Muscle of arm (tissue), 14 donors: ENCODE results near the gene PARL. TPM values are rescaled to one million over a fixed set of nuclear protein-coding genes. Genes with fewer than 3 reads are reported as not detected.

Source experiments
- DNase-seq: peaks from one replicate; pipeline ENCODE4 v3.0.0-alpha.2; 2013
- long read RNA-seq, 11 donors: transcript quantifications; one replicate each; lab custom pipeline, GENCODE V29; 2026
- polyA plus RNA-seq, 12 donors: library from polyadenylated mRNA; unstranded; fragments of 120-200 nt; gene quantifications; one replicate each; pipeline ENCODE4 v1.2.1, GENCODE V29; 2013; ENCODE audit not compliant: insufficient read length in 12 of 12

The PARL gene, protein sequence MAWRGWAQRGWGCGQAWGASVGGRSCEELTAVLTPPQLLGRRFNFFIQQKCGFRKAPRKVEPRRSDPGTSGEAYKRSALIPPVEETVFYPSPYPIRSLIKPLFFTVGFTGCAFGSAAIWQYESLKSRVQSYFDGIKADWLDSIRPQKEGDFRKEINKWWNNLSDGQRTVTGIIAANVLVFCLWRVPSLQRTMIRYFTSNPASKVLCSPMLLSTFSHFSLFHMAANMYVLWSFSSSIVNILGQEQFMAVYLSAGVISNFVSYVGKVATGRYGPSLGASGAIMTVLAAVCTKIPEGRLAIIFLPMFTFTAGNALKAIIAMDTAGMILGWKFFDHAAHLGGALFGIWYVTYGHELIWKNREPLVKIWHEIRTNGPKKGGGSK
- 10 to 100 TPM in 11 of 12 donors, not detected in 1; 29.4 to 72.3 (median 31.5) TPM for polyA plus RNA-seq
- long read RNA-seq, donor 1, transcript PARL-202 (10 exons, 1,414 nt) = major isoform, 8 of 21 reads
- long read RNA-seq, donor 1, partial matches to known transcripts = 8 of 21 reads
- long read RNA-seq, donor 1, other reads (novel, unspliced or antisense) = 0 of 21 reads
- long read RNA-seq, donor 2, transcript PARL-202 (10 exons, 1,414 nt) = major isoform, 23 of 30 reads
- long read RNA-seq, donor 2, partial matches to known transcripts = 0 of 30 reads
- long read RNA-seq, donor 2, other reads (novel, unspliced or antisense) = 0 of 30 reads
- long read RNA-seq, donor 3, transcript PARL-202 (10 exons, 1,414 nt) = major isoform, 10 of 14 reads
- long read RNA-seq, donor 3, partial matches to known transcripts = 0 of 14 reads
- long read RNA-seq, donor 3, other reads (novel, unspliced or antisense) = 0 of 14 reads
- long read RNA-seq, donor 4, transcript PARL-202 (10 exons, 1,414 nt) = major isoform, 5 of 5 reads
- long read RNA-seq, donor 4, partial matches to known transcripts = 0 of 5 reads
- long read RNA-seq, donor 4, other reads (novel, unspliced or antisense) = 0 of 5 reads
- long read RNA-seq, donor 5, transcript PARL-202 (10 exons, 1,414 nt) = major isoform, 17 of 24 reads
- long read RNA-seq, donor 5, transcript PARL-201 (9 exons, 1,240 nt) = minor isoform, 7 of 24 reads
- long read RNA-seq, donor 5, partial matches to known transcripts = 0 of 24 reads
- long read RNA-seq, donor 5, other reads (novel, unspliced or antisense) = 0 of 24 reads
- long read RNA-seq, donor 6, transcript PARL-202 (10 exons, 1,414 nt) = major isoform, 10 of 12 reads
- long read RNA-seq, donor 6, partial matches to known transcripts = 0 of 12 reads
- long read RNA-seq, donor 6, other reads (novel, unspliced or antisense) = 0 of 12 reads
- long read RNA-seq, donor 7, transcript PARL-202 (10 exons, 1,414 nt) = major isoform, 10 of 11 reads
- long read RNA-seq, donor 7, partial matches to known transcripts = 0 of 11 reads
- long read RNA-seq, donor 7, other reads (novel, unspliced or antisense) = 0 of 11 reads
- long read RNA-seq, donor 8, transcript PARL-201 (9 exons, 1,240 nt) = minor isoform, 8 of 24 reads
- long read RNA-seq, donor 8, transcript PARL-202 (10 exons, 1,414 nt) = major isoform, 13 of 24 reads
- long read RNA-seq, donor 8, partial matches to known transcripts = 0 of 24 reads
- long read RNA-seq, donor 8, other reads (novel, unspliced or antisense) = 0 of 24 reads
- long read RNA-seq, donor 9, transcript PARL-202 (10 exons, 1,414 nt) = major isoform, 5 of 10 reads
- long read RNA-seq, donor 9, partial matches to known transcripts = 0 of 10 reads
- long read RNA-seq, donor 9, other reads (novel, unspliced or antisense) = 0 of 10 reads
- long read RNA-seq, donor 10, transcript PARL-201 (9 exons, 1,240 nt) = minor isoform, 6 of 23 reads
- long read RNA-seq, donor 10, transcript PARL-202 (10 exons, 1,414 nt) = major isoform, 16 of 23 reads
- long read RNA-seq, donor 10, partial matches to known transcripts = 0 of 23 reads
- long read RNA-seq, donor 10, other reads (novel, unspliced or antisense) = 0 of 23 reads
- long read RNA-seq, donor 11, transcript PARL-202 (10 exons, 1,414 nt) = major isoform, 13 of 19 reads
- long read RNA-seq, donor 11, partial matches to known transcripts = 0 of 19 reads
- long read RNA-seq, donor 11, other reads (novel, unspliced or antisense) = 0 of 19 reads

DNA sequence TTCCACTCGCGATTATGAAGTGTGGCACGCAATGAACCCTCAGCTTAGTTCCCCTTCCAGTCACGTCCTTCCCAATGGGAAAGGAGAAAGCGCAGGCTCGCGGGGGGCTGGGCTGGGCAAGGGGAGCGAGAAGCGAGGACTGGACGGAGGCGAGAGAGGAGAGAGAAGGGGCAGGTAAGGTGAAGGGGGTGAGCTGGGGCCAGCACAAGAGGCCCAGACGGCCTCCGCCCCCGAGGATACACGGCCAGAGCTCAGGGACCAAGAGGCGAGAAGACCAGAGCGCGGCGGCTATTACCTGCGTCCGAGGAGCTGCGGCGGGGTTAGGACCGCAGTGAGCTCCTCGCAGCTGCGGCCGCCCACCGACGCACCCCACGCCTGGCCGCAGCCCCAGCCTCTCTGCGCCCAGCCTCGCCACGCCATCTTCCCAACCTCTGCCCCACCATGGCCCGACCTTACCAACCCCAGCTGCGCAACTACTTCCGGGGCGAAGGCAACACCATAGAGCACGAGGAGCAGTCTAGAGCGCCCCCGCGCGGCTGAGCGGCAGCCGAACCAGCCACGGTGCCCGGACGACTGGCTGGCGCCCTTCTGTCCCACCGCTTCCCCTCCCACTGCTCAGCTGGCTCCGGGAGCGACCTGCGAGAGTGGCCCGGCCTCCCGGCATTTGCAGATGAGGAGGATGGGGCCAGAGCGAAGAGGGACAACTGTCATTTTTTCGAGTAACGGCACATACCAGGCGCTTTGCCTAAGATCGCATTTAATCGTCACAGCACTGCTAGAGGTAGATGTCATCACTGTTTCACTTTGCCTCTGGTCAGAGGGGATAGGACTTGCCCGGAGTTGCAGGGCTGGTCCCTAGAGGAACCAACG lies at the start of gene PARL:
Gene PARL, minus strand, starts transcription at position 454 of the 870 bp plus-strand sequence. Its CDS starts 34 bp downstream, at position 420.
- DNase-seq = peak; percentile 93

DNA sequence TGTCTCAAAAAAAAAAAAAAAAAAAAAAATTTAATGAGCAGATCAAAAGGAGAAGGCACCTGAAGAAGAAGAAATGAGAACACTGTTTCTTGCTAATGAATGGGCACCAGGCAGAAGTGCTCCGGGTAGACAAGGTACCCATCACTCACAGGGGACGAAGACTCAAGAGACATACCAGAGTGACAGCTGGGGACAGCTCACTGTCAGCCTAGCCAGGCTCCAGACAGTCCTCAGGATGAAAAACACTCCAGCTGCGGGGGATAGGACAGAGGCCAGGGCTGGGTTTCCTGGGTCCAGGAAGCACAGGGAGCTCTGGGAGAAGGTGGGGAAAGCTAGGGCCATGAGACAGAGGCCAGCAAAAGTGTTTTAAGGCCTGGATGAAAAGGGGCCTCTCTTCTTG lies 48.5 kb upstream of the PARL start:
- DNase-seq = no peak

DNA sequence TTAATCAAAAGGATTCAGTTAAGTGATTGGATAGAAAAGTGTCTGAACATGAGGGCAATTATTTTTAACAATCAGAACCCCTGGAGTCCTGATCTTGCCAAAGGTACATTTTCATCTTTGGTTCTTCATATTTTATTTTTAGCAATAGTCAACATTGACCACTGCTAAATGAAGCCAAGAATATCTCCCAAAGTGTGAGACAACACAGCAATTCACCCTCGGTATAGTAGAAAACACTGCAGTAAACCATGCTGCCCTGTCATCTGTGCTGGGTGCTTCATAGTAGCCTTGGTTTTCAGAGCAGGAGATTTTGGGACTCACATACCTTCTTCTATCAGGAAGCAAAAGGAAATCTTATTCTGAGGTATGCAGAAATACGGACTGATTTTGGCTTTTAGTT lies 47.2 kb upstream of the PARL start:
- DNase-seq = no peak

DNA sequence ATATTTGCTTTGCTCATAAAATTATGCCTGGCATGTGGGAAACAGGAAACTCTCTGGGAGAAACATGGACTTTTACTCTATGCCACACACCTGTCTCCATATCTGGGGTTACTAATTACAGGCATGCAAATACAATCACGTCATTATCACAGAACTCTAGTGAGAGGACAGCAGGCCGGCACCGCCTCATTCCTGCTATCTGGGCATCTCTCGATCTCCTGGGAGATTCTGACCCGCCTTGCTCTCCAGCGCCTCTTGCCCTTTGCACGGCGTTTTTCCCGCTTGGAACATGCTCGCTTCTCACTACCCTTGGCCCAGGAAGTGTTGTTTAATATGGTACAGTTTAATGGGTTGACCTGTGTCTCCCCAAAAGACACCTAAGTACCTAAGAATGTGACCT lies 45.4 kb upstream of the PARL start:
- no peak for DNase-seq

DNA sequence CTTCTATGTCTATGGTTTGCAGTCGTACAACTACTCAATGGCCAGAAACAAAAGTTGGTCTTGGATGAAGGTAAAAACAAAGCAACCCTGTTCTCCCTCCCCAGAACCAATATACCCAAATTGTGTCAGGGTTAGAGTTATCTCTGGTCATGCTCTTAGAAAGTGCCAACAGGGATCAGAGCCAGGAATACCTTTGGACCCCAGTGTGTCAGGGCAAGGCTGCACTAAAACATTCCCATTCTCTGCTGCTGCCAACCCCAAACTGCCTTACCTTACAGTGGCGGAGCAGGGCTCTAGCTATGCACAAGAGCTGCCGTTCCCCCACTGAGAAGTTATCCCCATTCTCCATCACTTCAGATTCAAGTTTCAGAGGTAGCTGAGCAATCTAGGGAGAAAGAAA lies 42.4 kb upstream of the PARL start:
- DNase-seq = no peak

DNA sequence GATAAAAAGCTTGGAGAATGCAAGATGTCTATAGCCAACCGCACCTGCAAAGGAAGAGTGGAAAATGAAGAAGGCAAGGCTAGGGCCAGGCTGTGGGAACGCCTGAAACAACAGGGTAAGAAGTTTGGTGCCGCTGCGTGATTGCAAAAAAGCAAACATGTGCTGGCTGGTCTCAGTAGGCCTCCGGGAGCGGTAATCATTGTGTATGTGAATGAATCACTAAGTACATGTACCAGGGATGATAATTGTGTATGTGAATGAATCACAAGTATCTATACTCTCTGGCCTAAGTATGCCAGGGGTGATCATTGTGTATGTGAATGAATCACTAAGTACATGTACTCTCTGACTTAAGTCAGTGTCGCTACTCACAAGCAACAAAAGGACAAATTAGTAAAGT lies 40.3 kb upstream of the PARL start:
- no peak for DNase-seq

DNA sequence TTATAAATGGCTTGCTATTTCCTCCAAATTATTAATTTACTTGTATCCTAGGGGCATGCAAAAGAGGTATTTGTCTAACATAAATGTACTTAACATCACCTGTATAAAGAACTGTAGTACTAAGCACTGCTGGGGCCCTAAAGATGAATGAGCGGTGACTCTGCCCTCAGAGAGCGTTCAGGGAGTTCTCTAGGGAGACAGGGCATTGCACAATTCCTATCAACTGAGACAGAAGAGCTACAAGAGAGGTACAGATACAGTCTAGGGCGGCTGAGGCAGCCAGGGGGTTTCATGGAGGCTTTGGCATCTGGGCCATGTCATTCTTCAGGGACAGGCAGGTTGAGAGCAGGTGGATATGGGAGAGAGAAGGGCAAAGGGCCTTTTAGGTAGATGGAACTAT lies 39.9 kb upstream of the PARL start:
- DNase-seq = no peak

DNA sequence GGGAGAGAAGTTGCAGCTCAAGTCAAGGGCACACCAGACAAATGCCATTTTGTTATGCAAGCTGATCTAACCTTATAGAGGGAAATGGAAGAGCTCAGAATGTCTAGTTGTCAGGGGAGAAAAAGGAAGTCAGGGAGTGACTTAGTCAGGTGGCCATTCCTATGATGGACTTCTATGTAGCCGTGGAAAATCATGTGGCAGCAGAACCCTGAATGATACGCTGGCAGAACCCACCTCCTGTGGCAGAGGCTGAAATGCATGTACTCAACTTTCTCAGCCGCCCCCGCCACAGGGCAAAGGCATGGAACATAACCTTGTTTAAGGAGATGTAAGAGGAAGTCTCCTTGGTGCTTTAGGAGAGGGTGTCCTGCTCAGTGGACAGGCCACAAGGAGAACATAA lies 37.7 kb upstream of the PARL start:
- no peak for DNase-seq

DNA sequence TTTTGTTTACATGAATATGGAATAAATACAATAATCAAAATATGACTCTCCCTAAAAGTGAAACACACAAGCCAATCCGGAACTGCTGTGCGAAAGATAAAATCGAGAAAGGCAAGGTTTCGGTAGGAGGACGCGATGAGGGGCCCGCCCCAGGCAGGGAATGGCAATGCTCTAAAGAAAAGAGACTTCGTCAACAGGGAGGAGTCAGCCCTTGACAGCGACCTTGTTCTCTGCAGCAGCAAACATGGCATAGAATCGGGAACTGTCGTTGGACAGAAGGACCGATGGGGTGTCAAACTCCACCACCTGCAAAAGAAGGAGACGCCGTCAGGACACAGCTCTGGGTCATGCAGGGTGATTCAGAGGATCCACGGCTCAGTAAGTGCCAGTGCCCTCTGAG lies 36.4 kb upstream of the PARL start:
- no peak for DNase-seq

DNA sequence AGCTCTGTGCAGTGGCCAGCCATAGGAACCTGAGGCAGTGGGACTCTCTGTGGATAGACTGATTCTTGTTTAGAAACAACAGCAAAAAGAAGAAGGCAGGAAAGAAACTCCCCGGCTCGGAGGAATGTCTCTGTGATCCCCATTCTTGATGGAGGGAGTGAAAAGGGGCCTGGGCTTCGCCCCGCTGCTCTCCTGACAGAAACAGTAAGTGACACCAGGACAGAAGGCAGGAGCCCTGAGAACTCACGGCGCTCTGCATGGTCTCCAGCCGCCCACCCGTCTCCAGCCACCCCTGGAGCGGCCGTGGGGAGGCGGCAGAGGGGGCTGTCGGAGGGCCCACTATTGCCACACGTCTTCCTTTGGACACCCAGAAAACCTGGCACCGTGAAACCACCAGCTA lies 35.7 kb upstream of the PARL start:
- DNase-seq = no peak

DNA sequence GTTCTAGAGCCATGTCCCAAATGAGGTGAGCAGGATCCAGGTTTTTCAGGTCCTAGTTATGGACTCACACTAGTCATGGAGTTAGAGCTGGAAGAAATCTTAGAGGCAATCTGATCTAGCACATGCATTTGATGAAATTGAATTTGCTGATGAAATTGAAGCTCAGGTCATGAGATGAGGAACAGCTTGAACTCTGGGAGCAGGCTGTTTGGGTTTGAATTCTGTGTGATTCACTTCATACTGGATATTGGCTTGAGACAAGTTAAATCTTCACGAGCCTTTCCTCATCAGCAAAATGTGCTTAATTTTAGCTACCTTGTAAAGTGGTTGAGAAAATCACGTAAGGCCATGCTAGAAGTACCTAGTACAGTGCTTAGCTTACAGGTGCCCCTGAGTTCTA lies 33.5 kb upstream of the PARL start:
- no peak for DNase-seq

DNA sequence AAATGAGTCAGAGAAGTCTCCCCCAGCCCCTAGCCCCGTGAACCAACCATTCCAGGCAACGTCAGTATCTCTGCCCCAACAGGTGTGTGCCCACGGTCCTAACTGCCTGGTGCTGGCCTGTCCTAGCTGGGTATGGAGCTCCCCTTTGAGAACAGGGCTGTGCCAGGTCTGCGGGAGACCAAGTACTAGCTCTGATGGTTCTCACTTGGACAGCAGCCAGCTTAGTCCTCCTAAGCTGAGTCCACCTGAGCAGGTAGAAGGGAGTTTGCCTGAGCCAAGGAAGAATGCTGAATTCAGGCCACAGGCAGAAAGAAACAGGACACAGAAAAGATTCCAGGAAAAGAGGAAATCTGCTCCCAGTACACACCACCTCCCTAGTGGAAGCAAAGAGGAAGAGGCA lies 33.1 kb upstream of the PARL start:
- DNase-seq = no peak

DNA sequence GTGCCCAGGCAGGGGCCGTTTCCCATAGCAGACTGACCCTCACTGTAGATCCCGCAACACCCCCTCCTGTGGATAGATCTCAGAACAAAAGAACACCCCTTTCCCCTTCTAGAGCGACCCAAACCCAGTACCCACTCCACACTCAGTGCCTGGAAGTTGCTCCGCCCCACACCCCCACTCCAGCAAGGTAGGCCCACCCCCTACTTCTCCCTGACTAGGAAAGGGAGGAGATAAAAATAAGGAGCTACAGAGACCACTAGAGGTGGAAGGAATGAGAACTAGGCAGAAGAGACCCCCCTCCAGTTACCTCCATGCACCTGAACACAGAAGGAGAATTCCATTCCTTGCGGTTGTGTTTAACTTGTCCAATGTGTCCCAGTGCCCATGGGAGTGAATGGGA lies 30.2 kb upstream of the PARL start:
- DNase-seq = no peak

DNA sequence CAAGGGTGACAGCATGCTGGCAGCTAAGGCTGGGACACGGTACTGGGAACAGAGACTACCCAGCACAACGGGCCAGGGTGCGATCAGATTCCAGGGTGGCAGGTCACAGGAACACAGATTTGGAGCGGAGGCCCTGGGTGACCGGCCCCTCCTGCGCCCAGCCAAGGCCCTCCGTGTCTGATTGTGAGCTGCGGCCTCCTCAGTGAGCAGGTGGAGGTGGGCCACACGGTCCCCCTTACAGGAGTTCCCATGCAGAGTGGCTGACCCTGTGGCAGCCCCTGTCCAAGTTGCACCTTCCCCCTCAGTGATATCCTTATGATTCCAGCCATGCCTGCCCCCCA lies 28.9 kb upstream of the PARL start:
- DNase-seq = no peak

DNA sequence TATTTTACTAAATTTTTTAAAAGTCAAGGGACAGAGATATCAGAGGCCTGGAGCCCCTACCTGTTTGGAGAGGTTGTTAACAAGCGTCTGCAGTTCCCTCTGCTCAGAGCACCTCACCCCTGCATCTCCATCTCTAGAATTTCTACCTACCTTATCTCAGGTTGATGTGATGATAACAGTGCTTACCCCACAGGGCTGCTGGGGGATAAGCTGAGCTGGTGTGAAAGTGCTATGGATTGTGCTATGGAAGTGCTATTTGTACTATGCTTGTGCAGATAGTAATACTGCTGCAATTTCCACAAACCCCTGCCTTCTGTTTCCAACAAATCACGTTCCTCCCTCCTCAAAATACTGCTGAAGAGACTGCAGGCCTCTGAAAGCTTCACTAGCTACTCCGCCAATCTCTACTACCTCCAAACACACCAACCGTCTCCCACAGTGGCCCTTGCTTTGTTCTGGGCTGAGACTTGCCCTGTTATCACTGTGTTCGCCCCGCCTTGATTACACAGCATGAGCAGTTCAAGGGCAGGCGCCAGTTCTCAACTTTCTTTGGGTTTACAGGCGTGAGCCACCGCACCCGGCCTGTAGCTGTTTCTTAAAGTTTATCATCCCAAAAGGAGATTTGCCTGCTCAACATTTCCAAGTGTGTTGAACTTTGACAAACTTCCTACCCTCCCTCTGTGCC lies 28.4 kb upstream of the PARL start:
- no peak for DNase-seq

DNA sequence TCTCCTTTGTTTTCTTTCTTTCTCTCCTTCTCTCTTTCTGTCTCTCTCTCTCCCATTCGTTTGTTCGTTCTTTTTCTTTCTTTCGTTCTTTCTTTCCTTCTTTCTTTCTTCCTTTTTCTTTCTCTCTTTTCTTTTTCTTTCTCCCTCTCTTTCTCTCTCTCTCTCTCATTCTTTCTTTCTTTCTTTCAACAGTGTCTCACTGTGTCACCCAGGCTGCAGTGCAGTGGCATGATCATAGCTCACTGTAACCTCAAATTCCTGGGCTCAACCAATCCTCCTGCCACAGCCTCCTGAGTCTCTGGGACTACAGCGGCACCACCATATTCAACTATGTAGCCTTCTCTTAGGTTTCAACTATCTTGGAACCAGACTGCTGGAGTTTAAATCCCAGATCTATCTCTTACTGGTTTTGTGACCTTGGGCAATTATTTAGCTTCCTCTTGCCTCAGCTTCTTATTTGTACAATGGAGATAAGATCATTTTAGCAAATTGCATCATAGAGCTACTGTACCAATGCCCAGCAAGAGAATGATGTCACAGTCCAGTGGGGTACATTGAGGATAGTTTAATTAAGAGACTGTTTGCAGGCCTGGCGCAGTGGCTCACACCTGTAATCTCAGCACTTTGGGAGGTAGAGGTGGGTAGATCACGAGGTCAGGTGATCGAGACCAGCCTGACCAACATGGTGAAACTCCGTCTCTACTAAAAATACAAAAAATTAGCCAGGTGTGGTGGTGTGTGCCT lies 27.3 kb upstream of the PARL start:
- no peak for DNase-seq

DNA sequence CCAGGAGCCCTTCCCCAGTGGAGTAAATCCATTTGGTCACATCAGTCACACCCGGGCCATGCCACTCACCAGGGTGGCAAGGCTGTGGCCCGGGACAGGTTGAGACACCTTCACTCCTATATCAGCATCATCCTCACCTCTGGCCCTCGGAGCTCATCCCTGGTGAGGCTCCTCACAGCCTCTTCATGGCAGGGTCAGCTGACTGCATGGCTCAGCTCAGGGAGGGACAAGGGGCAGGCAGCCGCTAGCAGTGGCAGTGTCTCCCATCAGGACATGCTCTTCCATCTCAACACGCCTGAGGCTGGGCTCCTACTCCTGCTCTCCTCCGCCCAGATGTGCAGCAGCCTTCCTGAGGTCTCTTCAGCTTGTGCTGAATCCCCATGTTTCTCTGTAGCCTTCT lies 26.4 kb upstream of the PARL start:
- DNase-seq = no peak

DNA sequence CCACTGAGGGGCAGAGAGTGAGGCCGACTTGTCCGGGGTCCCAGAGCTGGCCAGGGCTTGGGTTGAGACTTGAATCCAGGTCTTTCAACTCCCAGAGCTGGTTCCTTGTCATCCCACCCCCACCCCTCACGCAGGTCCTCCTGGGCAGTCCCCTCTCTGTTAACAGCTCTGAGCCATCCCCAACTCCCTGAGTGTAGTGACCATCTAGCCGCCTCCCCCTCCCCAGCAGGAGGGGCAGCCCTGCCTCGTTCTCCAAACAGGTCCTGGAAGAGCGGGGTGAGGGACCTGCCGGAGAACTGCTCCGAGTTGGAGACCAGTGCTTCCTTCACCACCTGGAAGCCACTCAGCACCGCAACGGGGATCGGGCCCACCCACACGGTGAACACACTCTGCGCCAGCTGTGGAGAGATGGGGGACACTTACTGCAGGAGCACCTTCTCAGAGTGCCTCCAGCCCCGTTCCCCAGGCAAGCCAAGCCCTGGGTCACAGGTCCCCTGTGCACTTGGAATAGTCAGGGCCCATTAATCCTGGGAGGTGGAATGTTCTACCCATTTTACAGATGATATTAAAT lies 24.4 kb upstream of the PARL start:
- no peak for DNase-seq
